Posterior cingulate gyrus (tissue), 11 donors: ENCODE data around the gene MFSD2A.
"Not testable (repeated sequence)": the region's sequence is repeated elsewhere in the genome, so short reads cannot be mapped to it uniquely, and the experiment has no call there.

Experiments used
- DNase-seq, 10 donors: peaks; one replicate each; pipeline versions ENCODE4 v3.0.0 to v3.0.0-alpha.2; 2020 to 2021; ENCODE audit warnings: mixed read lengths in 3 of 10
- intact Hi-C: fragments of 100-400 bp; cut with DNase I; formaldehyde crosslinking; loops from one replicate; pipeline ENCODE4 v1.15.1; 2023

MFSD2A gene

GRCh38 chr1:39954870-39955546 is at the start of gene MFSD2A:
Gene MFSD2A (plus strand): TSS chr1:39955145. CDS start chr1:39955293, 148 bp downstream.
- intact Hi-C loops, result no loop called here
- peak; percentile 92 to 99 (median 94) for DNase-seq

GRCh38 chr1:39905172-39905571 is 49.8 kb upstream of the MFSD2A start:
- intact Hi-C loops, result loop anchor here (10.0 kb wide), 1 partner anchor 60 kb away; no protein-coding TSS in a partner anchor
- no peak for DNase-seq

- DNase-seq, result no peak
- intact Hi-C loops, result loop anchor here (10.0 kb wide), 1 partner anchor 63 kb away; no protein-coding TSS in a partner anchor
Measured at GRCh38 chr1:39907528-39908453, 47.2 kb upstream of the MFSD2A start.

GRCh38 chr1:39908534-39908933 is 46.4 kb upstream of the MFSD2A start:
- intact Hi-C loops, result loop anchor here (10.0 kb wide), 1 partner anchor 64 kb away; no protein-coding TSS in a partner anchor

GRCh38 chr1:39910263-39910662 is 44.7 kb upstream of the MFSD2A start:
- no peak for DNase-seq

More at GRCh38 chr1:39908534-39908933, 46.4 kb upstream of the MFSD2A start:
- DNase-seq, result no peak

GRCh38 chr1:39913136-39913535 is 41.8 kb upstream of the MFSD2A start:
- DNase-seq, intact Hi-C loops: not testable (repeated sequence)

More at GRCh38 chr1:39910263-39910662, 44.7 kb upstream of the MFSD2A start:
- intact Hi-C loops, result no loop called here

- DNase-seq, result no peak
- intact Hi-C loops, result loop anchor here (5.0 kb wide), 1 partner anchor 98 kb away; no protein-coding TSS in a partner anchor
Measured at GRCh38 chr1:39915499-39916129, 39.3 kb upstream of the MFSD2A start.

GRCh38 chr1:39917825-39918224 is 37.1 kb upstream of the MFSD2A start:
- no peak for DNase-seq
- intact Hi-C loops, result loop anchor here (2.0 to 5.0 kb wide), 2 partner anchors 101 to 115 kb away; no protein-coding TSS in a partner anchor

GRCh38 chr1:39919545-39919944 is 35.4 kb upstream of the MFSD2A start:
- DNase-seq, result peak in 3 of 10 donors; percentile 19 to 80 (median 37)
- intact Hi-C loops, result loop anchor here (1.0 to 5.0 kb wide), 3 partner anchors 54 to 113 kb away; no protein-coding TSS in a partner anchor

- DNase-seq, result peak in 1 of 10 donors; percentile 84
- intact Hi-C loops, result no loop called here
Measured at GRCh38 chr1:39922251-39922688, 32.7 kb upstream of the MFSD2A start.

GRCh38 chr1:39925721-39926342 is 29.1 kb upstream of the MFSD2A start:
- DNase-seq, result no peak
- intact Hi-C loops, result no loop called here

- no peak for DNase-seq
- intact Hi-C loops, result no loop called here
Measured at GRCh38 chr1:39926343-39926793, 28.6 kb upstream of the MFSD2A start.

GRCh38 chr1:39926820-39927219 is 28.1 kb upstream of the MFSD2A start:
- DNase-seq, result no peak
- intact Hi-C loops, result no loop called here

- intact Hi-C loops, result no loop called here
- no peak for DNase-seq
Measured at GRCh38 chr1:39927538-39927937, 27.4 kb upstream of the MFSD2A start.

GRCh38 chr1:39928809-39929587 is 25.9 kb upstream of the MFSD2A start:
- DNase-seq, result no peak
- intact Hi-C loops, result no loop called here

- peak in 5 of 10 donors; percentile 17 to 85 (median 39) for DNase-seq
Measured at GRCh38 chr1:39933956-39934941, 20.7 kb upstream of the MFSD2A start.

GRCh38 chr1:39936724-39937491 is 18.0 kb upstream of the MFSD2A start:
- intact Hi-C loops, result no loop called here

More at GRCh38 chr1:39933956-39934941, 20.7 kb upstream of the MFSD2A start:
- intact Hi-C loops, result no loop called here

More at GRCh38 chr1:39936724-39937491, 18.0 kb upstream of the MFSD2A start:
- DNase-seq, result peak in 1 of 10 donors; percentile 52
